Stomach (tissue), 4 donors: Measurements from ENCODE around the gene EMC7.

Experiments
- EP300 ChIP-seq: sonication (generic); formaldehyde crosslinking; IDR thresholded peaks from one replicate; pipeline ENCODE4 v1.6.1; 2017; ENCODE audit warnings: antibody characterized with exemption
- POLR2AphosphoS5 ChIP-seq, 3 donors: sonication (generic); formaldehyde crosslinking; IDR thresholded peaks; one replicate each; pipeline ENCODE4 v1.6.1; 2016; ENCODE audit warnings: antibody characterized with exemption in 3 of 3

DNA sequence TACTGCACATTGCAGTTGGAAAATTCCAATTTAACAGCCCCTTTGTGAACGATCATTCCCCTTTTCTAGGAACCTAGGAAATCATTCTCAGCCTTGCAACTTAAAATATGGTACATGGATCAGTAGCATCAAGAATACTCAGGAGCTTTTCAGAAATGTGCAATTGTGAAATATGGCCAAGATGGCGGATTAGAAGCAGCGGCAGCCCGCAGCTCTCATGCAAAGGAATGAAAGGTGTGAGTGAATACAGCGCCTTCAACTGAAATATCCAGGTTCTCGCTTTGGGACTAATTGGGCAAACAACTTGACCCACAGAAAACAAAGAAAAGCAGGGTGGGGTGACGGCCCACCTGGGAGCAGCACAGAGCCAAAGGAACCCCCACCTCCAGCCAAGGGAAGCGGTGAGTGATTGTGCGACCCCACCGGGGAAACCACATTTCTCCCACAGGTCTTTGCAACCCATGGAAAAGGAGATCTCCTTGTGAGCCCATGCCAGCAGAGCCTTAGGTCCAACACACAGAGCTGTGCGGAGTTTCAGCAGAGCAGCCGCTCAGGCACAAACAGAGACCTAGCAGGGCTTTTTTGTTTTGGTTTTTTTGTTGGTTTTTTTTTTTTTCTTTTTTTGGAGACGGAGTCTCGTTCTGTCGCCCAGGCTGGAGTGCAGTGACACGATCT is 55.1 kb downstream of the EMC7 start:
- TF ChIP-seq POLR2AphosphoS5 (IDR thresholded peaks at IDR 0.05): no peak
- TF ChIP-seq EP300: no peak
